Stimulated activated naive CD8-positive, alpha-beta T cell treated with anti-CD3 and anti-CD28 coated beads, Interleukin-15, amount 100 ng/mL, for 72 hours (primary cell): ENCODE measurements around the gene SYNCRIP.
"Not testable (repeated sequence)": the region's sequence is repeated elsewhere in the genome, so short reads cannot be mapped to it uniquely, and the experiment has no call there.

Experiments
- ATAC-seq: fragments of 150-1000 bp; cut with Tn5 transposase; 2 replicates; pipeline ENCODE4 v1.10.0; 2021; ENCODE audit warnings: mild to moderate bottlenecking, moderate library complexity
- DNase-seq, 2 donors: peaks; one replicate each; pipeline ENCODE4 v3.0.0; 2021 to 2022
- H3K27ac Mint-ChIP-seq, 2 donors: one replicate each; pipeline ENCODE4 v1.8.0; 2022; ENCODE audit warnings: mild to moderate bottlenecking in 2 of 2, mixed read lengths in 2 of 2, moderate library complexity in 2 of 2
- H3K27me3 Mint-ChIP-seq: one replicate; pipeline ENCODE4 v1.8.0; 2022; ENCODE audit warnings: mixed read lengths
- H3K4me1 Mint-ChIP-seq: one replicate; pipeline ENCODE4 v1.8.0; 2022; ENCODE audit warnings: mild to moderate bottlenecking, mixed read lengths
- H3K4me3 Mint-ChIP-seq, 2 donors: one replicate each; pipeline ENCODE4 v1.8.0; 2022; ENCODE audit warnings: mild to moderate bottlenecking in 2 of 2, mixed read lengths in 2 of 2, moderate library complexity in 1 of 2
- H3K9me3 Mint-ChIP-seq, 2 donors: one replicate each; pipeline ENCODE4 v1.8.0; 2022; ENCODE audit warnings: mixed read lengths in 2 of 2

SYNCRIP gene

GRCh38 chr6:85640821-85641220 lies 1.9 kb downstream of the SYNCRIP start:
- DNase-seq, result no peak
- Mint-ChIP-seq H3K9me3 (peaks cover 0 to 5% of the 10 kb centered on the region in 2 donors), H3K4me1 (peaks cover 62% of the 10 kb centered on the region), H3K27ac (peak overlapping the region; percentile 19 to 99), H3K4me3 (peak overlapping the region; percentile 87 to 91), H3K27me3 (no peaks in the 10 kb centered on the region)
- ATAC-seq, result no peak

- DNase-seq, result no peak
- H3K4me3 Mint-ChIP-seq, result peak overlapping the region; percentile 18 to 49
- ATAC-seq, result no peak
- no peaks in the 10 kb centered on the region for H3K9me3 Mint-ChIP-seq
- H3K27me3 Mint-ChIP-seq, result no peaks in the 10 kb centered on the region
- peaks cover 66% of the 10 kb centered on the region for H3K4me1 Mint-ChIP-seq
- H3K27ac Mint-ChIP-seq, result peak overlapping the region in 1 of 2 donors; percentile 1
Observed at GRCh38 chr6:85637579-85637978, 5.1 kb downstream of the SYNCRIP start.

- ATAC-seq, result no peak
- Mint-ChIP-seq H3K27ac (peak overlapping the region in 1 of 2 donors; percentile 54), H3K4me1 (peaks cover 55% of the 10 kb centered on the region), H3K9me3 (no peaks in the 10 kb centered on the region), H3K27me3 (no peaks in the 10 kb centered on the region), H3K4me3 (no peak overlapping the region)
- no peak for DNase-seq
Observed at GRCh38 chr6:85632164-85632942, 10.3 kb downstream of the SYNCRIP start.

DNA sequence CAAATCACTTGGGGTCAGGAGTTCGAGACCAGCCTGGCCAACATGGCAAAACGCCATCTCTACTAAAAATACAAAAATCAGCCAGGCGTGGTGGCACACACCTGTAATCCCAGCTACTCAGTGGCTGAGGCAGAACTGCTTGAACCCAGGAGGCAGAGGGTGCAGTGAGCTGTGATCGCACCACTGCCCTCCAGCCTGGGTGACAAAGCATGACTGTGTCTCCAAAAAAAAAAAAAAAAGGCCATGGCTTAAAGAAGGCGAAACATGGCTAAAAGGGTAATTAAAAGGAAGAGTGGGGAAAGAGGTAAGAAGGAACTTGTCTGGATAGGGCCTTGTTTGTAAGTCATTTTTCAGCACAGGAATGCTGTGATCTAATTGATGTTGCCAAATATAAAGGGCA lies 11.6 kb downstream of the SYNCRIP start:
- Mint-ChIP-seq H3K27ac (peak overlapping the region in 1 of 2 donors; percentile 74), H3K4me1 (peaks cover 53% of the 10 kb centered on the region)
- not testable (repeated sequence) for DNase-seq, ATAC-seq, H3K9me3 Mint-ChIP-seq, H3K4me3 Mint-ChIP-seq, H3K27me3 Mint-ChIP-seq

DNA sequence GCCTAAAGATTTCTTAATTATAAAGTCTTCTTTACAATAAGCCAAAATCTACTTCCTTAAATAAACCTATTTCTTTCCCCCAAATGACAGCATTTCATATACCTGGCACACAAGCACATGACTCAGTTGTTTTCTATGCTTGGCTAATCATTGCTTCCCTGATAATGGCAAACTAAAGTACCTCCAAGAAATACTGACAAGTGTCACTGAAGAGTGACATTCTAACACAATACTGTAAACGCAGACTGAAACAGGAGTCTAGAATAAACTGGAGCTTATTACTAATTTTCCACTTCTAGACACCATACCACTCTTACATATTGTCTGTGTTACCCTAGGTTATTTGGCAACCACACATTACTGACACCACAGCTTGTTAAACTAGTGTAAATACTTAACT lies 14.3 kb downstream of the SYNCRIP start:
- Mint-ChIP-seq H3K27ac (no peak overlapping the region), H3K27me3 (no peaks in the 10 kb centered on the region), H3K4me3 (no peak overlapping the region), H3K9me3 (no peaks in the 10 kb centered on the region), H3K4me1 (peaks cover 61% of the 10 kb centered on the region)
- ATAC-seq, result no peak
- no peak for DNase-seq

- no peak overlapping the region for H3K4me3 Mint-ChIP-seq
- H3K27me3 Mint-ChIP-seq, result no peaks in the 10 kb centered on the region
- H3K9me3 Mint-ChIP-seq, result no peaks in the 10 kb centered on the region
- peaks cover 35% of the 10 kb centered on the region for H3K4me1 Mint-ChIP-seq
- H3K27ac Mint-ChIP-seq, result no peak overlapping the region
- ATAC-seq (peak; percentile 39), DNase-seq (no peak)
Observed at GRCh38 chr6:85620308-85620707, 22.4 kb downstream of the SYNCRIP start.

DNA sequence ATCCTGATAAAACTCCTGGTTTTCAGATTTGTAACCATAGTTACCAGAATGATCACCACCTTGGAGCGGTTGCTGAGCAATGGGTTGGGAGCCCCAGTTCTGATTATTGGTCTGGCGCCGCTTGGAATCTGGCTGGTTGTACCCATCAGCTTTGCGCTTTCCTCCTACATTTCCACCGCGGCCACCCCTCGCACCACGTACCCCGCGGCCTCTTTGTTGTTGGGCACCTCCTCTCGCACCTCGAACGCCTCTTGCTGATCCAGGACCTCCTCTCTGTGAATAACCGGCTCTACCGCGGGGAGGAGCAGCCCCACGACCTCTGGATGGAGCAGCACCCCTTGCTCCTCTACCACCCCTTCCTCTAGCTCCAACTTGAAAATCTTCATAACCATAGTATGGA lies 27.9 kb downstream of the SYNCRIP start:
- no peaks in the 10 kb centered on the region for H3K27me3 Mint-ChIP-seq
- ATAC-seq (no peak), DNase-seq (no peak)
- H3K4me3 Mint-ChIP-seq, result no peak overlapping the region
- peak overlapping the region in 1 of 2 donors; percentile 60 for H3K27ac Mint-ChIP-seq
- H3K4me1 Mint-ChIP-seq, result peaks cover 16% of the 10 kb centered on the region
- H3K9me3 Mint-ChIP-seq, result no peaks in the 10 kb centered on the region

- ATAC-seq, result no peak
- no peak overlapping the region for H3K4me3 Mint-ChIP-seq
- H3K27ac Mint-ChIP-seq, result peak overlapping the region in 1 of 2 donors; percentile 52
- no peak for DNase-seq
- H3K4me1 Mint-ChIP-seq, result peaks cover 7% of the 10 kb centered on the region
- H3K9me3 Mint-ChIP-seq, result no peaks in the 10 kb centered on the region
- no peaks in the 10 kb centered on the region for H3K27me3 Mint-ChIP-seq
Observed at GRCh38 chr6:85612690-85613474, 29.8 kb downstream of the SYNCRIP start.

GRCh38 chr6:85610182-85610895 lies 32.3 kb downstream of the SYNCRIP start:
- no peak for DNase-seq
- H3K27me3 Mint-ChIP-seq, result no peaks in the 10 kb centered on the region
- peak overlapping the region; percentile 55 to 69 for H3K27ac Mint-ChIP-seq
- H3K4me3 Mint-ChIP-seq, result no peak overlapping the region
- no peak for ATAC-seq
- no peaks in the 10 kb centered on the region for H3K9me3 Mint-ChIP-seq
- peaks cover 7% of the 10 kb centered on the region for H3K4me1 Mint-ChIP-seq

- ATAC-seq (no peak), DNase-seq (no peak)
- Mint-ChIP-seq H3K9me3 (no peaks in the 10 kb centered on the region), H3K4me1 (no peaks in the 10 kb centered on the region), H3K4me3 (no peak overlapping the region), H3K27me3 (no peaks in the 10 kb centered on the region), H3K27ac (no peak overlapping the region)
Observed at GRCh38 chr6:85602100-85602499, 40.6 kb downstream of the SYNCRIP start.

- DNase-seq (no peak), ATAC-seq (no peak)
- H3K4me3 Mint-ChIP-seq, result no peak overlapping the region
- no peaks in the 10 kb centered on the region for H3K4me1 Mint-ChIP-seq
- H3K27me3 Mint-ChIP-seq, result no peaks in the 10 kb centered on the region
- no peaks in the 10 kb centered on the region for H3K9me3 Mint-ChIP-seq
- peak overlapping the region in 1 of 2 donors; percentile 79 for H3K27ac Mint-ChIP-seq
Observed at GRCh38 chr6:85600713-85601313, 41.9 kb downstream of the SYNCRIP start.

DNA sequence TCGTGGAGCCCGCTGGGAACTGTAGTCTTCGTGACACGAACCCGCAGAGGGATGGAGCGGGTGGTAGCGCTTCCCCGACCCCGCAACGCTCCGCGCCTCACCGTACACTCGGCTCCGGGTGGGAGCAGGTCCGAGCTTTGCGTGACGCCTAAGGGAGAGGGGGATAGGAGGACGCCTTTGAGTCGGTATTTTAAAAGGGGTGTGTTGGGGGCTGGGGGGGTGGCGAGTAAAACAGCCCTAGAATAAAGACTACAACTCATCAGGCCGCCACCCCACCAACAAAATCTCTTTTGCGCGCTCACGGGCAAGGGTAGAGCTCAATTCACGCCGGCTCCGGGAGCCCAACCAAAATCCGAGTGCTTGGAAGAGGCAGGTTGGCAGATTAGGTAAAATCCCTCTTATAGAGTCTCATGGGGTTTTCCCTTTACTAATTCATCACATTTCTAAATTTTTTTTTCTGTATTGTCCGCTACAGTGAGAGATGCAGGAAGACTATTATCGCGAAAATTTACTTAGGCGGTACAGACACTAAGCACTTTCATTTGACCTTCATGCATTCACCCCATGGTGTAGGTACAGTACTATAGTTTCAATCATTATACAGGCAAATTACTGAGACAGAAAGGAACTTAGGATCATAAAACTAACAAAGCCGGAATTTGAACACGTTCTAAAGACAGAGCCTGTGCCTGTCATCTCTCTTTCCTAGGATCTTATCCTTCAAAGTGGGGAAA lies 48.3 kb downstream of the SYNCRIP start:
- peak overlapping the region; percentile 94 to 99 for H3K4me3 Mint-ChIP-seq
- H3K9me3 Mint-ChIP-seq, result peaks cover 4 to 5% of the 10 kb centered on the region in 2 donors
- peak; percentile 59 for ATAC-seq
- peak in 1 of 2 donors; percentile 73 for DNase-seq
- peaks cover 40% of the 10 kb centered on the region for H3K4me1 Mint-ChIP-seq
- H3K27me3 Mint-ChIP-seq, result no peaks in the 10 kb centered on the region
- H3K27ac Mint-ChIP-seq, result peak overlapping the region; percentile 91 to 98

DNA sequence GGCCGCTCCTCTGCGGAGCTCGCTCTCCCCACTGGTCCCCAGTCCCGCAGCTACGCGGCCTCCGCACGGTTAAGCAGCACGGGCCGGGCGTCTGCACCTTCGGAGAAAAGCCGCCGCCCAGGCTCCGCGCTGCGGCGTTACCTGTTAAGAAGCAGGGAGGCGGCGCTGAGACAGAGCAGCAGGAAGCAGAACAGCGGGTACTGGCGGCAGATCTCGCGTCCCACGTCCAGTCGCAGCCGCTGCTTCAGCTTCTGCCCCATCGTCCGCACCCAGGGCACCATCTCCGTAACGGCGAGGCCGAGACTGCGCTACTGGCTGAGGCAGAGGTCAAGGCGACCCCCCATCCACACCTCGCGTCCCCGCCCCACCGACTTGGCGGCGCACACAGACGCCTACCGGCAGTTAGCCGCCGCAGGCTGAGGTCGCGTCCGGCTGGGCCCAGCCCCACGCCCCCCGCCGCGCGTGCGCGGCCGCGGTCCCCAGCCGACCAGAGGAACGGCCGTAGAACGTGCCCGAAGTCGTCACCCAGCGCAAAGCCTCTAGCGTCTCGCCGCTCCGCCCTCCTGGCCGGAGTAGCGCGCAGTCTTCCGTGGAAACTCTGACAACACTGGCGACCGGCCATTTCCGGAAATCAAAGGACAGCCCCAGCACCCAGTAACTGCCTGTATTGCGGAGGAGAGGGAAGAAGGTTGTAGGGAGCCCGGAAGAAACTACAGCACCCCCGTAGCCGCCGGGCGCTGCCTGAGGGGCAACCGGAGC lies 49.1 kb downstream of the SYNCRIP start, which contains the start of gene SNX14:
TSS of gene SNX14 (minus strand) at position 421 of the 759 bp plus-strand sequence. CDS start at position 281, 140 bp downstream.
- ATAC-seq (peak; percentile 86), DNase-seq (peak; percentile 84 to 88)
- peak within 1 kb of the TSS; percentile 91 to 98 for H3K27ac Mint-ChIP-seq
- peaks cover 4 to 6% of the 10 kb centered on the region in 2 donors for H3K9me3 Mint-ChIP-seq
- peak within 1 kb of the TSS; percentile 94 to 99 for H3K4me3 Mint-ChIP-seq
- no peaks in the 10 kb centered on the region for H3K27me3 Mint-ChIP-seq
- peaks cover 44% of the 10 kb centered on the region for H3K4me1 Mint-ChIP-seq

DNA sequence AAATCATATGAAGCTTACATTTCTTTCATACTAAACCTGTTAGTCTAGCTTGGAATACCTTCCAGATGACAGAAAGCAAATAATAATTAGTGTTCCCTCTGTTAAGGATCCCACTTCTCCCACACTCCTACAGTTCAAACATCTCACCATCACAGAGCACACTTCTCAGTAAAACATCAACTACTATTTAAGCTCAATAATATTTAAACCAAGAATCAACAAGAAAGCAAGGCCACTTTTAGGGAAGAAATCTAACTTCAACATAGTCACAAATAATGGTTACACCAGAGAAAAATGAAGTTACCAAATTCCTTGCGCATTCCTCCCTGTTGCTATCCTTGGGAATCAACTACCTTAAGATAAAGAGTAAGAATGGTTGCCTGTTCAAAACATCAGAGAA lies 50.7 kb downstream of the SYNCRIP start:
- peaks cover 46% of the 10 kb centered on the region for H3K4me1 Mint-ChIP-seq

More for the DNA sequence above, 50.7 kb downstream of the SYNCRIP start:
- ATAC-seq (no peak), DNase-seq (no peak)
- Mint-ChIP-seq H3K4me3 (peak overlapping the region; percentile 94 to 99), H3K27ac (peak overlapping the region; percentile 4 to 89), H3K9me3 (peaks cover 4 to 6% of the 10 kb centered on the region in 2 donors), H3K27me3 (no peaks in the 10 kb centered on the region)
